H1 (cell line): ENCODE results near the gene SRP9. TPM values are rescaled to one million over a fixed set of nuclear protein-coding genes. Genes with fewer than 3 reads are reported as not detected.
A peak's percentile ranks its signal among the peaks of the same experiment; 100 is the strongest.

ENCODE experiments used
- CTCF ChIA-PET: fragments of 300-600 bp; sonication (Branson Sonifier 250); formaldehyde crosslinking; loops from one replicate; lab custom pipeline; 2021; ENCODE audit not compliant: partially characterized antibody; lab: Charles Lee
- POLR2A ChIA-PET: fragments of 300-600 bp; sonication (Branson Sonifier 250); formaldehyde crosslinking; loops from one replicate; lab custom pipeline; 2021; ENCODE audit warnings: inconsistent platforms; ENCODE audit not compliant: partially characterized antibody; lab: Charles Lee
- DNase-seq, 2 experiments: peaks; one replicate each; pipeline versions ENCODE4 v3.0.0 to v3.0.0-alpha.2; 2010 to 2022; ENCODE audit warnings: low spot score in 2 of 2, low read depth in 1 of 2, mixed read lengths in 1 of 2
- FAIRE-seq: peaks from 2 replicates; lab custom pipeline; 2011; peaks lifted over from hg19 to GRCh38; lab: Jason Lieb, UNC
- H2AFZ ChIP-seq: 2 replicates; pipeline ENCODE4 v1.8.1; 2012; ENCODE audit warnings: low read length, inconsistent platforms
- H2AK5ac ChIP-seq: 2 replicates; pipeline ENCODE4 v1.6.1; 2013; ENCODE audit warnings: low read depth, low read length
- H2BK120ac ChIP-seq: replicated peaks from 2 replicates; pipeline ENCODE3; 2013; ENCODE audit warnings: low read depth, low read length, inconsistent platforms
- H2BK12ac ChIP-seq: 2 replicates; pipeline ENCODE4 v1.6.1; 2013; ENCODE audit warnings: low read depth, low read length
- H2BK15ac ChIP-seq: 2 replicates; pipeline ENCODE4 v1.6.1; 2013; ENCODE audit warnings: low read length
- H2BK20ac ChIP-seq: 2 replicates; pipeline ENCODE4 v1.6.1; 2013; ENCODE audit warnings: low read length
- H2BK5ac ChIP-seq: 2 replicates; pipeline ENCODE4 v1.6.1; 2013; ENCODE audit warnings: low read depth, low read length
- H3K14ac ChIP-seq: 2 replicates; pipeline ENCODE4 v1.6.1; 2013; ENCODE audit warnings: inconsistent platforms; ENCODE audit not compliant: insufficient read length
- H3K18ac ChIP-seq: 2 replicates; pipeline ENCODE4 v1.6.1; 2013; ENCODE audit warnings: low read length; ENCODE audit errors: extremely low read depth
- H3K23ac ChIP-seq: 2 replicates; pipeline ENCODE4 v1.6.1; 2013; ENCODE audit warnings: inconsistent platforms; ENCODE audit not compliant: insufficient read length
- H3K23me2 ChIP-seq: 2 replicates; pipeline ENCODE4 v1.6.1; 2013; ENCODE audit warnings: low read depth, low read length
- H3K27ac ChIP-seq: 2 replicates; pipeline ENCODE4 v1.6.1; 2011; ENCODE audit warnings: low read depth, low read length, inconsistent platforms
- H3K27me3 ChIP-seq, 4 experiments: replicated peaks in 1 of 4; 1 replicate in 1 of 4; 2 replicates in 3 of 4; pipeline versions ENCODE4 v1.6.1 to v1.8.1; 2011 to 2013; ENCODE audit warnings: low read length in 3 of 4, mild to moderate bottlenecking in 3 of 4, inconsistent platforms in 2 of 4, mixed read lengths in 2 of 4, moderate library complexity in 1 of 4; ENCODE audit not compliant: control insufficient read depth in 3 of 4, insufficient read depth in 3 of 4; ENCODE audit errors: extremely low read depth in 1 of 4
- H3K36me3 ChIP-seq, 4 experiments: 2 replicates each; pipeline versions ENCODE4 v1.6.1 to v1.8.1; 2011 to 2013; ENCODE audit warnings: mild to moderate bottlenecking in 4 of 4, low read length in 3 of 4, moderate library complexity in 2 of 4, control low read depth in 1 of 4, inconsistent platforms in 1 of 4; ENCODE audit not compliant: insufficient read depth in 4 of 4, control insufficient read depth in 2 of 4
- H3K4ac ChIP-seq: replicated peaks from 2 replicates; pipeline ENCODE3; 2013; ENCODE audit warnings: low read length, low read depth, mixed read lengths, inconsistent platforms; ENCODE audit not compliant: insufficient read length
- H3K4me1 ChIP-seq, 4 experiments: replicated peaks in 1 of 4; 1 replicate in 1 of 4; 2 replicates in 3 of 4; pipeline versions ENCODE4 v1.6.1 to v1.8.1; 2011 to 2013; ENCODE audit warnings: low read length in 3 of 4, inconsistent platforms in 2 of 4, mixed read lengths in 1 of 4; ENCODE audit not compliant: insufficient read depth in 4 of 4, control insufficient read depth in 3 of 4
- H3K4me2 ChIP-seq, 2 experiments: 2 replicates each; pipeline versions ENCODE4 v1.6.1 to v1.8.1; 2011 to 2013; ENCODE audit warnings: low read depth in 2 of 2, low read length in 2 of 2, control low read depth in 1 of 2, inconsistent platforms in 1 of 2, mild to moderate bottlenecking in 1 of 2; ENCODE audit not compliant: insufficient read depth in 1 of 2
- H3K4me3 ChIP-seq, 4 experiments: fragments of 200-600, 300-600 bp in 1 of 4; sonication (generic), shearing (Covaris generic), sonication (Bioruptor Twin) in 1 of 4; 2 replicates each; pipeline versions ENCODE4 v1.5.1 to v1.8.1; 2011 to 2016; ENCODE audit warnings: low read length in 4 of 4, low read depth in 3 of 4, control low read depth in 2 of 4, inconsistent platforms in 2 of 4, mild to moderate bottlenecking in 2 of 4, mixed read lengths in 1 of 4, moderate library complexity in 1 of 4; ENCODE audit not compliant: insufficient read depth in 2 of 4; ENCODE audit errors: extremely low read depth in 1 of 4
- H3K56ac ChIP-seq: replicated peaks from 2 replicates; pipeline ENCODE3; 2013; ENCODE audit warnings: low read depth, mild to moderate bottlenecking, mixed read lengths, low read length, inconsistent platforms; ENCODE audit not compliant: insufficient read length
- H3K79me1 ChIP-seq: 2 replicates; pipeline ENCODE4 v1.6.1; 2013; ENCODE audit warnings: low read depth, low read length, control low read depth
- H3K79me2 ChIP-seq, 2 experiments: 2 replicates each; pipeline versions ENCODE4 v1.6.1 to v1.8.1; 2012 to 2013; ENCODE audit warnings: low read length in 2 of 2, mild to moderate bottlenecking in 2 of 2, inconsistent platforms in 1 of 2; ENCODE audit not compliant: insufficient read depth in 2 of 2, control insufficient read depth in 1 of 2
- H3K9ac ChIP-seq, 4 experiments: replicated peaks in 1 of 4; 1 replicate in 1 of 4; 2 replicates in 3 of 4; pipeline versions ENCODE4 v1.6.1 to v1.8.1; 2011 to 2013; ENCODE audit warnings: low read depth in 3 of 4, low read length in 3 of 4, control low read depth in 2 of 4, mild to moderate bottlenecking in 2 of 4, moderate library complexity in 2 of 4, inconsistent platforms in 1 of 4; ENCODE audit errors: extremely low read depth in 1 of 4
- H3K9me3 ChIP-seq, 2 experiments: 2 replicates each; pipeline versions ENCODE4 v1.6.1 to v1.8.1; 2012 to 2013; ENCODE audit warnings: mild to moderate bottlenecking in 2 of 2, moderate library complexity in 2 of 2, control low read depth in 1 of 2, inconsistent platforms in 1 of 2, low read depth in 1 of 2, low read length in 1 of 2, mixed read lengths in 1 of 2; ENCODE audit not compliant: insufficient read depth in 2 of 2
- H4K20me1 ChIP-seq, 2 experiments: replicated peaks in 1 of 2; 2 replicates each; pipeline versions ENCODE3 to v1.8.1; 2011 to 2013; ENCODE audit warnings: inconsistent platforms in 2 of 2, low read length in 2 of 2, mild to moderate bottlenecking in 1 of 2; ENCODE audit not compliant: insufficient read depth in 2 of 2, control insufficient read depth in 1 of 2
- H4K5ac ChIP-seq: 2 replicates; pipeline ENCODE4 v1.6.1; 2013; ENCODE audit warnings: low read length, low read depth, mixed read lengths, inconsistent platforms; ENCODE audit not compliant: insufficient read length
- H4K8ac ChIP-seq: 2 replicates; pipeline ENCODE4 v1.8.0; 2013; ENCODE audit warnings: mild to moderate bottlenecking, moderate library complexity, low read length, inconsistent platforms; ENCODE audit not compliant: insufficient read depth; ENCODE audit errors: extremely low read depth
- H4K91ac ChIP-seq: replicated peaks from 2 replicates; pipeline ENCODE3; 2013; ENCODE audit warnings: low read length, mixed read lengths, inconsistent platforms; ENCODE audit not compliant: insufficient read length
- CREB1 ChIP-seq: IDR thresholded peaks from 2 replicates; pipeline ENCODE4 v1.6.1; 2012; ENCODE audit warnings: inconsistent platforms
- GTF2F1 ChIP-seq: IDR thresholded peaks from 2 replicates; pipeline ENCODE4 v1.6.1; 2012; ENCODE audit warnings: low read depth, low read length, improper control_type of control experiment, borderline replicate concordance
- SIN3A ChIP-seq, 2 experiments: IDR thresholded peaks in 1 of 2; conservative IDR thresholded peaks in 1 of 2; 2 replicates each; pipeline ENCODE4 v1.6.1; 2011 to 2012; ENCODE audit warnings: low read length in 2 of 2, improper control_type of control experiment in 1 of 2, low read depth in 1 of 2, mild to moderate bottlenecking in 1 of 2
- TEAD4 ChIP-seq: IDR thresholded peaks from 2 replicates; pipeline ENCODE4 v1.6.1; 2012; ENCODE audit warnings: low read depth, low read length, inconsistent platforms, mixed read lengths
- WGBS, 2 experiments: shearing (Covaris generic) in 1 of 2; methylation state at CpG; one replicate each; pipeline versions ENCODE4 v1.1.6 to v1.1.7; 2013 to 2015; ENCODE audit warnings: low lambda C conversion rate in 2 of 2, mixed read lengths in 2 of 2, inconsistent platforms in 1 of 2, low coverage in 1 of 2, missing lambda C conversion rate in 1 of 2; ENCODE audit not compliant: insufficient replicate concordance in 2 of 2, insufficient coverage in 1 of 2, insufficient read length in 1 of 2; ENCODE audit errors: extremely low coverage in 1 of 2, missing lambda C conversion rate in 1 of 2; 5-methylcytosine and 5-hydroxymethylcytosine counted together
- polyA plus RNA-seq, 7 experiments: library from polyadenylated mRNA; depleted of rRNA in 3 of 7; stranded (reverse) in 5 of 7; unstranded in 2 of 7; fragments of >200 nt in 5 of 7; fragments of 200-250 nt in 2 of 7; gene quantifications; 1 replicate in 5 of 7; 2 replicates in 1 of 7; 4 replicates in 1 of 7; pipeline versions ENCODE4 v1.2.1 to v1.2.3, GENCODE V29; 2011 to 2013; ENCODE audit warnings: missing spikeins in 2 of 7, mixed read lengths in 2 of 7
- total RNA-seq: library from RNA; stranded (reverse); fragmentation: NEBNext Ultra II Directional; extraction: Animal tissue kit (Norgen Biotek cat#: 25700); gene quantifications from 2 replicates; pipeline ENCODE4 v1.2.1, GENCODE V29; 2021

The SRP9 gene
- total and polyA plus RNA-seq, 2 of the 8 experiments (the other 6 are each of a cell fraction or from before 2014, with no cell fraction given), result 446 to 572 TPM

DNA sequence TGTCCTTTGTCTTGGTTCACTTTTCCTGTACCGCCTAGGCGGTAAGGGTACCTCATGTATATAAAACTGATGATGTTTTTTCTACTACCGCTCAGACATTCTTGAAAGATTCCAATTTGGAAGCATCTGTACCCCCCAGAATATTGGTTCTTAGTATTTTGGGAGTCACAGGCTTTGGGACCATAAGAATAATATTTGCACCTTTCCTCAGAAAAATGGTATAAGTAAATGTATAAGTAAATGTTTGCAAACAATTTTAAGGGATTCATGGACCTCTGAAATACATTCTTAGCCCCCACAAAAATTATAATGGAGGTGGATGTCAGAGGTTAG, 677 bp downstream of the SRP9 start:
- FAIRE-seq (no peak), DNase-seq (no peak)
- Histone ChIP-seq H3K4me1 (peaks cover 0 to 5% (median 3%) of the 10 kb centered on the region in 4 experiments; a peak in 5 of 7 replicates), H2BK20ac (no peak overlapping the region), H3K79me2 (peaks cover 30 to 54% of the 10 kb centered on the region in 2 experiments), H3K56ac (peak overlapping the region; percentile 98), H3K36me3 (peaks cover 0 to 14% (median 4%) of the 10 kb centered on the region in 4 experiments; a peak in 5 of 8 replicates), H3K23me2 (peaks cover 4% of the 10 kb centered on the region), H2AK5ac (no peak overlapping the region; the same call in 1 of the 2 replicates), H4K20me1 (peaks cover 1 to 9% of the 10 kb centered on the region in 2 experiments), H3K18ac (peak overlapping the region; percentile 98), H2BK5ac (peak overlapping the region; percentile 100; the same call in 1 of the 2 replicates), H4K5ac (peak overlapping the region; percentile 85), H2BK12ac (no peak overlapping the region; the same call in 1 of the 2 replicates), H3K27me3 (no peaks in the 10 kb centered on the region), H4K91ac (no peak overlapping the region), H2BK120ac (no peak overlapping the region), H3K9me3 (no peaks in the 10 kb centered on the region), H3K4me3 (peak overlapping the region; percentile 92 to 99 (median 96)), H2BK15ac (no peak overlapping the region), H3K4ac (no peak overlapping the region), H3K23ac (no peak overlapping the region), H3K14ac (no peak overlapping the region), H3K9ac (peak overlapping the region; percentile 96 to 100 (median 100)), H3K27ac (peak overlapping the region; percentile 99), H3K4me2 (peak overlapping the region; percentile 78 to 79), H2AFZ (no peak overlapping the region), H4K8ac (peak overlapping the region; percentile 100; the same call in 1 of the 2 replicates), H3K79me1 (no peaks in the 10 kb centered on the region)
- TF ChIP-seq GTF2F1 (no peak), CREB1 (0 out of 2 replicates have a peak, but pooled peaks have one; percentile 3), TEAD4 (no peak), SIN3A (conservative IDR thresholded peaks at IDR 0.05 in 1 of 2, IDR thresholded peaks at IDR 0.05 in 1 of 2; ENCODE audit: low read depth in 1 of 2, low read length in 2 of 2) (0 out of 4 replicates have a peak, but pooled peaks of 1 of the 2 experiments have one; percentile 59)
- 0% methylated on average over 3 of the region's 3 CpGs; no CpG with 5 or more reads in 1 of the 2 experiments for WGBS, 2 experiments
- ChIA-PET CTCF (interaction anchor here (1.1 to 6.1 kb wide), 27 partner anchors 9 to 305 kb away, joined by 3 to 50 read pairs (median 5); partner anchors contain the start of genes ENAH, EPHX1 and LEFTY2), POLR2A (interaction anchor here (0.6 to 10.3 kb wide), 47 partner anchors 8 to 303 kb away, joined by 3 to 166 read pairs (median 5); partner anchors contain the start of genes ENAH, EPHX1, PYCR2 and SDE2)
